ENCODE measurements around the gene CD58.

CD58 gene

DNA sequence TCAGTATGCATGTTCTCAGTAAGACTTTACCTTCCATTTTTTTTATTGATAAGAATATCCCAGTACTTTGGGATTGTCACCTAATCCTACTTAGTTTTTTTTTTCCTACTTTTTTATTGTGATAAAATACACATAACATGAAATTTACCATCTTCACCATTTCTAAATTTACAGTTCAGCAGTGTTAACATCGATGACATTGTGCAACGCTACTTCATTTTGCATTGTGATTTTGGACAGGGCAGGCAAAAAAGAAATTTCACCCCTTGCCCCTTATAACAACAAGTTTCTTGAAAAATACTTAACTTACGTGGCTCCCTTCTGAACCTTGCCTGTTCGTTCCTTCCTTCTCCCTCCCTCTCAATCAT lies 105.4 kb downstream of the CD58 start:
- DNase-seq = no peak
